HG02678 (cell line): ENCODE results near the gene KIF2C.
A peak's percentile ranks its signal among the peaks of the same experiment; 100 is the strongest.
"Not testable (repeated sequence)": the region's sequence is repeated elsewhere in the genome, so short reads cannot be mapped to it uniquely, and the experiment has no call there.

Experiments
- ATAC-seq: cut with Tn5 transposase; IDR thresholded peaks from one replicate; pipeline ENCODE4 v1.9.1; 2021; ENCODE audit warnings: mild to moderate bottlenecking, moderate library complexity; ENCODE audit not compliant: unreplicated experiment

KIF2C gene

DNA sequence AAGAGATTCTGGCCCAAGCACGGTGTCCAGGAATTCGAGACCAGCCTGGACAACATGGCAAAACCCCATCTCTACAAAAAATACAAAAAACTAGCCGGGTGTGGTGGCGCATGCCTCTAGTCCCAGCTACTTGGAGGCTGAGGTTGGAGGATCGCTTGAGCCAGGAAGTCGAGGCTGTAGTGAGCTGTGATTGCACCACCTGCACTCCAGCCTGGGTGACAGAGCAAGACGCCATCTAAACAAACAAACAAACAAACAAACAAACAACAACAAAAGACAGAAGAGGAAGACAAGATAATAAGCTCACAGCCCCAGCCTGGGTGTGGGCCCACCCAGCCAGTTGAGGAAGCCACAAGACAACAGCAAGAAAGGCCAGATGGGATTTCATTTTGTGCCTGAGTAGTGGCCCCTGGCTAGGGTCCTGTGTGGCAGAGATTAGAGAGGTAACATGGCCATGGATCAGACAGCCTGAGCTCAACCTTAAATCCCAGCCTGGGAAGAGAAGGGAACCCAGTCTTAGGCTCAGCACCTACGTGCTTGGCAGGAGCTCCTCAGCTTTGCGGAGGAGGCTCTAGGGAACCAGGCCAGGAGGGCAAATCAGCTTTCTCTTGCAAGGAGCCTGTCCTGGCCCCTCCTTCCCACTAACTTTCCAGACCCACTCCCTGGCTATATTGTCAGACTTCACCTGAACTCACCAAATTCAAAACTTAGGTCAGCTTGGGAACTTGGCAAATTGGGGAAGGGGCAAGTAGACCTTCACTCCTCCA is 53.3 kb downstream of the KIF2C start:
- no peak for ATAC-seq

DNA sequence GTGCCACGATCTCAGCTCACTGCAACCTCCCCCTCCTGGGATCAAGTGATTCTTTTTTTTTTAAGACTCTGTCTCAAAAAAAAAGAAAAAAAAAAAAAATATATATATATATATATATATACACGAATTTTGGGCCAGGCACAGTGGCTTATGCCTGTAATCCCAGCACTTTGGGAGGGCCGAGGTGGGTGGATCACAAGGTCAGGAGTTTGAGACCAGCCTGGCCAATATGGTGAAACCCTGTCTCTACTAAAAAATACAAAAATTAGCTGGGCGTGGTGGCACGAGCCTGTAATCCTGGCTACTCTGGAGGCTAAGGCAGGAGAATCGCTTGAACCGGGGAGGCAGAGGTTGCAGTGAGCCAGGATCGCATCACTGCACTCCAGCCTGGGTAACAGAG is 58.2 kb downstream of the KIF2C start:
- not testable (repeated sequence) for ATAC-seq

DNA sequence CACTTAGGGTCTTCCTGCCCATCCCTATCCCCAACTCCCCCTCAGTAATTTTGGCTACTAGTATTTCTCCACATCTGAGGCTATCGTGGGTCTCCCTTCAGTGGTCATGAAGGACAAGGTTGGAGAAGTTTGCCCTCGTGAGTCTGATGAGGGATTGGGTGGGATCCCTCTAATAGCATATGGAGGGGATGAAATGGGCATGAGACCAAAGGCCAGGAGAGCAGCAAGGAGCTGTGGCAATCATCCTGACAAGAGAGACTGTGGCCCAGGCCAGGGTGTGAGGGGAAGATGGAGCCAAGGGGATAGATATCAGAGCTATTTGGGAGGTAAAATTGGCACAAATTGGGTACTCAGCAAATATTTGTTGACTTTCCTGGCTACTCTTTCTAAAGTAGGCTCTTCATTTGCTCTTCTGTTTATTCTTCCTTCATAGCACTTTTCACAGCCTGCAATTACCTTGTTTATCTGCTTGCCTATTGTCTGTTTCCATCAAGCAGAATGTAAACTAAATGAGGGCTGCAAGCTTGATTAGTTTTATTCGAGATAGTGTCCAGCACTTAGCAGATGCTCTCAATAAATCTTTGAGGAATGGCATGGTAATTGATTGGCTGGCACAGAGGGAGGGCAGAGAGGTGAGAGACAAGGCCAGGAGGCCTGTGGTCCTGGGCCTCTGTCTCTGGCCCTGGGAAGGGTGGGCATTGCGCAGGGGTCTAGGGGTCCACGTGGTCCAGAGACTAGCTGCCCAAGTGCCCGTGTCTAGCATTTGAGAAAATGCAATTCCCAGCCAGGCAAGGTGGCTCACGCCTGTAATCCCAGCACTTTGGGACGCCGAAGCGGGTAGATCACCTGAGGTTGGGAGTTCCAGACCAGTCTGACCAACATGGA is 59.1 kb downstream of the KIF2C start:
- ATAC-seq: no peak

DNA sequence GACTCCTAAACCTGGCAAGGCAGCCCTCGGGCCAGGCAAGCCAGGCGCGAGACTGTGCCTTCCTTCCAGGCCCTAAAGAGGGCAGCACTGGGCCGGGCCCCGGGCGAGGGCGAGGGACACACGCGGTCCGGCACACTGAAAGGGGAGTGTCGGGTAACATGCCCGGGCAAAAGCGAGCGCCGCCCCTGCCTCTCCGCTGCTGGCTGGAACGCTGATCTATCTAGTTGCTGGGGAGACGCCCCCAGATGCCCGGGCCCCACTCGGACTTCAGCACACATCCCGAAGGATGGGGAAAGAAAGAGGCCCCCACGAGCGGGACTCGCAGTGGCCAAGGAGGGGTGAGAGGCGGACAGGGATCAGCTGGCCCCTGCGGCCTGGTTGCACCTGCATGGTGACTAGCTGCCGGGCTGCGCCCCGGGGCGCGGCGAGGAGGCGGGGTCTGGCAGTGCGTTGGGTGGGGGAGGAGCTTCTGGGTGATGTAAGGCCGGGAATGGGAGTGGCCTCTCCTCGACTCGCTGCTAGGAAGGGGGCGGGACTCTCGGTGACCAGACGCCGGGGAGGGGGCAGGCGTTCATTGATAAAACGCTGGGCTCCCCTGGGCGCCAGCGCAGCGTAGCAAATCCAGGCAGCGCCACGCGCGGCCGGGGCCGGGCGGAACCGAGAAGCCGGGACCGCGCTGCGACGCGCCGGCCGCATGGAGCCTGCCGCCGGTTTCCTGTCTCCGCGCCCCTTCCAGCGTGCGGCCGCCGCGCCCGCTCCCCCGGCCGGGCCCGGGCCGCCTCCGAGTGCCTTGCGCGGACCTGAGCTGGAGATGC is 60.3 kb downstream of the KIF2C start, which contains the start of gene PLK3:
Gene PLK3, plus strand, starts transcription at position 608 of the 815 bp plus-strand sequence. Its CDS starts 87 bp downstream, at position 695.
- peak; percentile 82 for ATAC-seq

DNA sequence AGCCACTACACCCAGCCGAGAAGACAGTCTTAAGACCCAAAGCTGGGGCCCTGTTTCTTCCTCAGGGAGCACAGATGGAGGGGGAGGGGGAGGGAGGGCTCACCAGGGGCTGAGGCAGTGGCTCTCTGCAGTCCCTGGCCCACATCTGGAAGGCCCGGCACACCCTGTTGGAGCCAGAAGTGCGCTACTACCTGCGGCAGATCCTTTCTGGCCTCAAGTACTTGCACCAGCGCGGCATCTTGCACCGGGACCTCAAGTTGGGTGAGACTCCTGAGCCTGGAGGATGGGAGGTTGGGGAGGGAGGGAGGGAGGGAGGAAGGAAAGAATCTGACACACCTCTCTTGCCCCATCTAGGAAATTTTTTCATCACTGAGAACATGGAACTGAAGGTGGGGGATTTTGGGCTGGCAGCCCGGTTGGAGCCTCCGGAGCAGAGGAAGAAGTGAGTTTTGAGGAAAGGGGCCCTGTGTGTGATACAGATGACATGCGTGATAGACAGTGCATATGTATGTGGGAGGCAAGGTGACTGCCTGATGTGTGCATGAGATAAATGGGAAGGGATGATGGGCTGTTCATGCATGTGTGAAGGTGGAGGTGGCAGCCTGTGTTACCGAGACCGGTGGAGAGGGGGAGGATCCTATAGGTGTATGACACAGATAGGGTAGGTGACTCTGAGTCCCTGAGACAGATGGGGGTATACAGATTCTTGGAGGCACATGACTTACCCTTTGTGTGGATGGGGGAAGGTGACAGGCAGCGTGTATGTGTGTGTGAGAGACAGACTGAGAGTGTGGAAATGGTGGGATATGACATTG is 62.1 kb downstream of the KIF2C start:
- ATAC-seq: no peak

DNA sequence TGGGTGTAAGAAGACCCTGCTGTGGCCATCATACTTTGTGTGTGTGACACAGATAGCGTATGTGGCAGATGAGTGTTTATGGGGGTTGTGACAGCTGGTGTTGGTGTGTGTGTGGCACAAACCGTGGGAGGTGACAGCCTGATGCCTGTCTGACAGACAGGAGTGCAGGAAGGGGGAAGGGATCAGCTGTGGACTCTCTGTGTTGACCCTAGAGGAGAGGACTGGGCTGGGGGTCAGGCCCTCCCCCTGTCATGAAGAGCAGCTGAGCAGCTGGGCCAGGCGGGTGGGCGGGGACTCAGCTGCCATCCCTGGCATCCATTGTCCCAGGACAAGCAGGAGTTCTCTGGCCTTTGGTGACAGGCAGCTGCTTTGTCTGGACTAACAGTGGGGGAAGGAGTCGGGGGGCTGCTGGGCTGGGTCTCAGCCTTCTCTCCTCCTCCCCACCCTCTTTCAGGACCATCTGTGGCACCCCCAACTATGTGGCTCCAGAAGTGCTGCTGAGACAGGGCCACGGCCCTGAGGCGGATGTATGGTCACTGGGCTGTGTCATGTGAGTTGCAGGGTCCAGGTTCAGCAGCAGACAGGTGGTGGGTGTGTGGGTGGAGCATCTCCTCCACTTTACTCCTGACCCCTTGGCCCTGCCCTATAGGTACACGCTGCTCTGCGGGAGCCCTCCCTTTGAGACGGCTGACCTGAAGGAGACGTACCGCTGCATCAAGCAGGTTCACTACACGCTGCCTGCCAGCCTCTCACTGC is 62.8 kb downstream of the KIF2C start:
- ATAC-seq: no peak

DNA sequence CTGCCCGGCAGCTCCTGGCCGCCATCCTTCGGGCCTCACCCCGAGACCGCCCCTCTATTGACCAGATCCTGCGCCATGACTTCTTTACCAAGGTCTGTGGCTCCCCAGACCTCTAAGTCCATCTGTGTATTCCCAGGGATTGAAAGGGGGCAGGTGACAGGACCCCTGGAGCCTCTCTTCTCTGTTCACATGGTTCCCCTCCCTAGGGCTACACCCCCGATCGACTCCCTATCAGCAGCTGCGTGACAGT is 63.4 kb downstream of the KIF2C start:
- no peak for ATAC-seq

DNA sequence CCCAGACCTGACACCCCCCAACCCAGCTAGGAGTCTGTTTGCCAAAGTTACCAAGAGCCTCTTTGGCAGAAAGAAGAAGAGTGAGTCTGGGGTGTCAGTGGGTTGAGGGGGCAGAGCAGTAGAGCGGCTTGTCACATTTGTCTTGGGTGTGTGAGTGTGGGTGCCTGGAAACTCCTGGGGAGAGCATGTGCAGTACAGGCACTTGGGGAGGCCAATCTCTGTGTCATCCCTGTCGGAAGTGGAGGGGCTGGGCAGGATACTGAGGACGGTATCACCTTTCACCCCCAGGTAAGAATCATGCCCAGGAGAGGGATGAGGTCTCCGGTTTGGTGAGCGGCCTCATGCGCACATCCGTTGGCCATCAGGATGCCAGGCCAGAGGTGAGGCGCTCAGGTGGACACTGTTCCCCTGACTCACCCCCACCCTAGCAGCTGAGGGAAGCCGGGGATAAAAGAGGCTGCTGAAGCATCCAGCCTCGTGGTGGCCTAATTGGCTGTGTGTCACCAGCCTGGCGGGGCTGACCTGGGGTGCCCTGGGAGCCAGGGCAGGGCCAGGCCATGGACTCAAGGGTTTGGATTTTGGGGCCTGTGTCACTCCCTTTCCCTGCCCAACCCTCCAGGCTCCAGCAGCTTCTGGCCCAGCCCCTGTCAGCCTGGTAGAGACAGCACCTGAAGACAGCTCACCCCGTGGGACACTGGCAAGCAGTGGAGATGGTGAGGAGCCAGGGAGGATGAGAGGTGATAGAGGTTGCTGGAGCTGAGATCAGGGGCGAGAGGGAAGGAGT is 63.9 kb downstream of the KIF2C start:
- ATAC-seq: no peak

DNA sequence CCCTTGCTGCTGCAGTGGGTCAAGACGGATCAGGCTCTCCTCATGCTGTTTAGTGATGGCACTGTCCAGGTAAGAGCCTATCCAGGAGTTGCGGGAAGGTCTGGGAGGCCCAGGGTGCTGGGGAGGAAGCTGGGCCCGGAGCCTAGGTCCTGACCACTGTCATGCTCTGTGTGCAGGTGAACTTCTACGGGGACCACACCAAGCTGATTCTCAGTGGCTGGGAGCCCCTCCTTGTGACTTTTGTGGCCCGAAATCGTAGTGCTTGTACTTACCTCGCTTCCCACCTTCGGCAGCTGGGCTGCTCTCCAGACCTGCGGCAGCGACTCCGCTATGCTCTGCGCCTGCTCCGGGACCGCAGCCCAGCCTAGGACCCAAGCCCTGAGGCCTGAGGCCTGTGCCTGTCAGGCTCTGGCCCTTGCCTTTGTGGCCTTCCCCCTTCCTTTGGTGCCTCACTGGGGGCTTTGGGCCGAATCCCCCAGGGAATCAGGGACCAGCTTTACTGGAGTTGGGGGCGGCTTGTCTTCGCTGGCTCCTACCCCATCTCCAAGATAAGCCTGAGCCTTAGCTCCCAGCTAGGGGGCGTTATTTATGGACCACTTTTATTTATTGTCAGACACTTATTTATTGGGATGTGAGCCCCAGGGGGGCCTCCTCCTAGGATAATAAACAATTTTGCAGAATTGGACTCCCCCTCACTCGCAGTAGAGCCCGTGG is 65.8 kb downstream of the KIF2C start:
- no peak for ATAC-seq

DNA sequence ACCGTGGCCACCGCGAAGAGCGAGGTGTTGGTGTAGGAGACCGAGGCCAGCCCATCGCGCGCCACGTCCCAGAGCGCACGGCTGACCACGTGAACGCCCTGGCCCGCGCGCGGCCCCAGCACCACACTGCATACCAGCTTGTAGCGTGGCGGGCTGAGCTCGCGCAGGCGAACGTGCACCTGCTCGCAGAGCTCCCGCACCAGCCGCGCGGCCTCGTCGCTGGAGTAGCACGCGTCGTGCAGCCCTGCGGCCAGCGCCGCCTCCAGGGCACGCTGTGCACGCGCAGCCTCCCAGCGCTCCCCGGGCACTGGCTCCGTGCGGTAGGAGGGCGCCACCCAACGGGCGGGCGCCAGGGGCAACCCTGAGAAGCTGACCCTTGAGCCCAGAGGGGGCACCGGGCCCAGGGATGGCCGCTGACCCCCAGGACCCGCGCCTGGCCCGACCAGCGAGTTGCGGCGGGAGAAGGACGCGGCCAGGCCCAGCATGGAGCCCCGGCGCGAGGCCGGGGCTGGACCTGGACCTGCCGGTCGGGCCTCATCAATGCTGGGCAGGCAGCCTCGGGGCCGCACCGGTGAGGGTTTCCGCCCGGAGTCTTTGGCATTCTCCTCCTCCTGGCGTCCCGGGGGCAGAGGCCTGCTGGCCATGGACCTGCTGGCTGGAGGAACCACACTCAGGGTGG is 66.5 kb downstream of the KIF2C start:
- no peak for ATAC-seq

DNA sequence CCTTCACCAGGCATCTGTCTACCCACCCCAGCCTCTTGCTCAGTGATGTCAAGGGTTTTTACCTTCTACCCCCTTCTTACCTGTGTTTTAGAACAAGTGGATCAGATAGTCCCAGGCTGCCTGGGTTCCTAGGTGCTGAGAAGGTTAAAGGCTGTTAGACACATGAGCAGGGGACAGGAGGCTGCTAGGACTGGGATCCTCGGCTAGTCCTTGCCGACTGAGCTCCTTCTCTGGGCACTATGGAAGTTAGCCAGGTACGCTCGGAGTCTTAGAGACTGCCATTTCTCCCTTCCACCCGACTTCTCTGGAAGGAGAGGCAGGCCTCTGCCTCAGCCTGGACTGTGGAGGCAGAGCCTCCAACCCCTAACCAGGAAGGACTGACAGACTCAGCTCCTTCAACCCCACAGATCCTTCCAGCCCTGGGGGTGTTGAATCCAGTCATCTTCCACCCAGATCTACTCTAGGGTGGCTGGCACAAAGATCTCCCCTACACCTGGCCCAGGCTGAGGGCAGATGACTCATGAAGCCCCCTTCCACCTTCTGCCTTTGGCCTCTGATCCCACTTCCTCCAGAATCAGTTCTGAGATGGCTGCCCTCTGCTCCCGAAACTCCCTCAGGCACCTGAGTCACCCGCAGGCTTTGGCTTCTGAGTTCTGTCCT is 67.2 kb downstream of the KIF2C start, which contains the start of gene DYNLT4:
Gene DYNLT4, minus strand, starts transcription at position 648 of the 660 bp plus-strand sequence. CDS start 683 bp downstream, outside the sequence.
- ATAC-seq: no peak

DNA sequence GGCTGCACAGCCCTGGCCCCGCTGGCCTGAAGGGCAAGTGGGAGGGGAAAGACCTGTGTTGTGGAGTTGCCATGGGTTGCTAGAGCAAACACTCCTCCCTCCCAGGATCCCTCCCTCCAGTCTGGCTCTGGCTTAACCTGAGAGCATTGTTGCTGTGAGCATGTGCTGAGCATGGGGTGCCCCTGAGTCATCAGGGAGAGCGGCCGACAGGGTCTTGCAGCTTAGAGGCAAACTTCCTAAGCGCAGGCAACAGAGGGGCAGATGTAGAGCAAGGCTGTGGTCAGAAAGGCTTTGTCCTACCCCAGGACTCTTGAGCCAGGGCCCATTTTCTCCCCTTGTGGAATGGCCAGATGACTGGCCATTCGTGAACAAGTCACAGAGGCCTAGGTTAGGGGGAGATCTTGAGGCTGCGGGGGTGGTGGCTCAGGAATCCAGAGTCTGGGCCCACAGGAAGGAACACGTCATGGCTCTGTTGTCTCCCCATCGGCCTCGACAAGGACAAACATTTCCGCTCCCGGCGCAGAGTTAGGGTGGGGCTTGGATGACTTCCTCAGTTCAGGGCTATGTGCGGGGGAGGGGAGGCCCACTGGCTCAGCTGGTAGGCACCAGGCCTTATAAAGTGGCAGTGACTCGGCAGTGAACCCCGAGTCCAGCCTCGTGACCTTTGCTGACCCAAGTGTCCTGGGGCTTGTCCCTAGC is 67.9 kb downstream of the KIF2C start:
- peak; percentile 32 for ATAC-seq

DNA sequence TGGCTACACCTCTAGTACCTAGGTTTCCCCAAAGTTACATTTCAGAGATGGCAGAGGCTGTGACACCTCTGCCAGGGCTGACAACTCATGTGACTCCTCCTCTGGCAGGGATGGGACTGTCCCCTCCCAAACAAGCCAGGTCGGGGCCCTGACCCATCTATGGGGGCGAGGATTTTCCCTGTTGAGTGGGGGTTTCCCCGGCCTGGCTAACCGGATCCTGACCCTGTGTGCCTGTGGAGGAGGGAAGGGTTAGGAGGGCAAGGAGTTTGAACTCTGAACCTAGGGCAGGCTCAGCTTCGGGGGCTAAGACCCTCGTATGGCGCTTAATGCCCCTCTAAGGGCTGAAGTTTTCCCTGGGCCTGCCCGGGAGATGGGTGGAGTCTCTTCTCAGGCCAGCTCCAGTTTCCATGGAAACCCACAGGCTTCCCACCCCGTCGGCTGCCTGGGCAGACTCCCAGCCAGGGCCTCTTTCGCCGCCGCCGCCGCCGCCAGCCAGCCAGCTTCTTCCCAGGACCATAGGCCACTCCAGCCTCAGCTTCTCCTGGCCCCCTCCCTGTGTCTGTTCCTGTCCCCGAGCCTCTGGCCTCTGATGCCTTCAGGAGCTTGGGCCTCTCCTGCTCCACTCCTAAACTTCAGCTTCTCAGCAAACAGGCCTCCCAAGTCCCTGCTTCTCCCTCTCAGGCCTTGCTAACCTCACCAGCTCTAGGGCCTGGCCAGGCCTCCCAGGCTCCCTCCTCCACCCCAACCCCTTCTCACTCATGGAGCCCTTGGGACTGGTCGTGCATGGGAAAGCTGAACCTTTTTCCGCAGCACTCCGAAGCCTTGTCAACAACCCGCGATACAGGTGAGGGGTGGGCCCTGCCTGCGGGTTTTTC is 68.7 kb downstream of the KIF2C start, which contains the start of gene BTBD19:
Gene BTBD19, plus strand, starts transcription at position 461 of the 875 bp plus-strand sequence. Its CDS starts 298 bp downstream, at position 759.
- ATAC-seq: peak; percentile 34

DNA sequence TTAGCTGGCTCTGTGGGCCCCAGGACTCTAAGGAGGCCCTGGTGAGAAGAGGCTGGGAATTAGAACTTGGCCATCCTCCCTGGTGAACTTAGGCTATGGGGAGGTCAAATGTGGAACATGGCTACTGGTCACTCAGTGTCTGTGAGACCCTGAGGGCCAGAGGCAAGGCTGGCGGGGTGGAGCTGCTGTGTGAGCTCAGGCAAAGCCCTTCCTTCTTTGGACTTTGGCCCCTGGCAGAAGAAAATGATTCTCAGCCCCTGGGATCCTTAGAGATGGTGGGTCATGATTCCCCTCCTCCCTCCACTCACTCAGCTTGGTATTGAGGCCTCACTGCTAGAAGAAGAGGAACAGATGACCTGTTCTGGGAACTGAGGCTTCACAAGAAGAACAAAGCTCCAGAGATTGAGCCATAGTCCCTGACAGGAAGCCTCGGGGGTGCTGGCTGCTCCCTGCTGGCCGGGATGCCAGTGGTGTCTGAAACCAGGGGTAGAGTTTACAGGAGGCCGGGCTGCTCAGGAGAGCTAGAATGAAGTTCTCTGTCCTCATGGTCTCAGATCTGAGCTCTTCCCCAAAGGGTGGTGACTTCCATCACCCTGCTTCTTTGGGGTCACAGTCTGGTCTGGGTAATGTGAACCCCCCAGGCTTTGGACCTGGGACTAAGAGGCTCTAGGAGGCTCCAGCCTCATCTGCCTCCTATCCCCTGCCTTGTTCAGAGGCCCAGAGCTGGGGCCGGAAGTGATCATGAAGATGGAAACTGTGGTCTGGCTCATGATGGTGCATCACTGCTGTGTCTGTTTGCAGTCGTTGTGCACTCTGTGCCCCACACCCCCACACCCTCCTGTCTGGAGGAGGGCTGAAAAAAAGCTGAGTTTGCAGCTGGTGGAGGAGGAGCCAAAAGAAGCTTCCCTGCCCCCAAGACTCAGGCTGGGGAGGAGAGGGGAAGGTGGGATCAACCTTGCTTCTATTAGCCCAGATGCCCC is 69.6 kb downstream of the KIF2C start:
- ATAC-seq: peak; percentile 49
